ENCODE data around the gene SUZ12.
A peak's percentile ranks its signal among the peaks of the same experiment; 100 is the strongest.
"Not testable (repeated sequence)": the region's sequence is repeated elsewhere in the genome, so short reads cannot be mapped to it uniquely, and the experiment has no call there.

The SUZ12 gene

DNA sequence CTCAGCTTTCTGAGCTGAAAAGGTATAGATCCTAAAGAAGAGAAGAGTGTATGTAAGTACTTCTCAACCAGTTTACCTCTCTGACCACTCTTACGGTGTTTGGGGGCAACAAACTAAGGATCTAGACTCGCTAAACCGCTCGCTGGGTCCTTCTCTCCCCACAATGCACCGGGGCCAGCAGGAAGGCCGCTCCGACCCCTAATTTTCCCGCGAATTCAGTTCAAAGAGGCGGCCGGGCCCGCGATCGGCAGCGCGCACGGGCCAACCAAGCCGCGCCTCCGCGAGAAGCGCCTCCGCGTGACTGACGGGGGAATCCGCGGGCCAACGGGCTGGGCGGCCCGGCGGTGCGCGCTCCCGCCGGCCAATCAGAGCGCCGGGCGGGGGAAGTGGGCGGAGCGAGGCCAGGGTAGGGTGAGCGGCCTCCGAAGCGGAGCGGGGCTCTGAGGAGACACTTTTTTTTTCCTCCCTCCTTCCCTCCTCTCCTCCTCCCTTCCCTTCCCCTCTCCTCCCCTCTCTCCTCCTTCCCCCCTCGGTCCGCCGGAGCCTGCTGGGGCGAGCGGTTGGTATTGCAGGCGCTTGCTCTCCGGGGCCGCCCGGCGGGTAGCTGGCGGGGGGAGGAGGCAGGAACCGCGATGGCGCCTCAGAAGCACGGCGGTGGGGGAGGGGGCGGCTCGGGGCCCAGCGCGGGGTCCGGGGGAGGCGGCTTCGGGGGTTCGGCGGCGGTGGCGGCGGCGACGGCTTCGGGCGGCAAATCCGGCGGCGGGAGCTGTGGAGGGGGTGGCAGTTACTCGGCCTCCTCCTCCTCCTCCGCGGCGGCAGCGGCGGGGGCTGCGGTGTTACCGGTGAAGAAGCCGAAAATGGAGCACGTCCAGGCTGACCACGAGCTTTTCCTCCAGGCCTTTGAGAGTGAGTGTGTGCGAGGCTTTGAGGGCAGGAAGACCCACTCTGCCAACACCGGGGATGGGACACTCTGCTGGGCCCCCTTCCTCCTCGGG lies at the start of gene SUZ12:
TSS of gene SUZ12 (plus strand) at position 393 of the 995 bp plus-strand sequence. CDS start at position 633, 240 bp downstream.
- DNase-seq, result peak; percentile 89

DNA sequence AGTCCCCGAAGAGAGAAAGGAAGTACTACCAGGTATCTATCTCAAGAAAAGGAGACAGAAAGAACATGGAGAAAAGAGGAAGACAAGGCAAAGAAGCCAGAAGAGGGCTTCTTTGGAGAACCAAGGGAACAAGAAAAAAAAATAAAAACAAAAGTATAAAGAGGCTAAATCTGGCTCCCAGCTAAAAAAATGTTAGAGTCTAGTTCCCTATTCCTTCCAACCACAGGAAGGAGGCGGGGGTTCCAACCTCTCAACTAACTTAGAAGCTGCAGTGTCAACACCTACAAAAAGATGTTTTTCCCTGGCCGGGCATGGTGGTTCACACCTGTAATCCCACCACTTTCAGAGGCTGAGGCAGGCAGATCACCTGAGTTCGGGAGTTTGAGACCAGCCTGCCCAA lies 48.7 kb upstream of the SUZ12 start:
- DNase-seq, result peak; percentile 9

- peak; percentile 4 for DNase-seq
Observed at GRCh38 chr17:31900877-31901276, 35.9 kb upstream of the SUZ12 start.

DNA sequence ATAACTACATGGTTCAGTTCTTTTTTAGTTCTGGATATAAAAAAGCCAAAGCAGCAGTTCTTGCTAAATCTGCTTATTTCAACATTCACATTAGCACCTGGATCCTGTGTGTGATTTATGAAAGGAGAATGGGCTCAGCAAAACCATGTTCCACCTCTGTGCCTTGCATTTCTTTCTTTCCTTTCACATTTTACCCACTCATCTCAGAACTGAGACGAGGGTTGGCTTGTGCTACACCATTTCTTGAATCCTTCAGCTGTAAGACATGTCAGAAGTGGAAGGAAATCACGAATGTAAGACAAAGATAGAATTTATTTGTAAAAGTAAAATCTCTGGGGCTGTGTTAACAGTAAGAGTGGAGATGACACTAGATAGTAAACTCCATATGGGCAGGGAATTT lies 34.1 kb upstream of the SUZ12 start:
- no peak for DNase-seq

DNA sequence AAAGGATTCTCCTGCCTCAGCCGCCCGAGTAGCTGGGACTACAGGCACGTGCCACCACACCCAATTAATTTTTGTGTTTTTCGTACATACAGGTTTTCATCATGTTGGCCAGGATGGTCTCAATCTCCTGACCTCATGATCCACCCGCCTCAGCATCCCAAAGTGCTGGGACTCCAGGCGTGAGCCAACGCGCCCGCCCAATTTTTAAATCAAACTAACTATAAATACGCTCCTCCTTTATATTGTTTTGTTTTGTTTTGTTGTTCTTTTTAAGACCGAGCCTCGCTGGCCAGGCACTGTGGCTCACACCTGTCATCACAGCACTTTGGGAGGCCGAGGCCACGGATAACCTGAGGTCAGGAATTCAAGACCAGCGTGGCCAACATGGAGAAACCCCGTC lies 33.4 kb upstream of the SUZ12 start:
- DNase-seq, result no peak

DNA sequence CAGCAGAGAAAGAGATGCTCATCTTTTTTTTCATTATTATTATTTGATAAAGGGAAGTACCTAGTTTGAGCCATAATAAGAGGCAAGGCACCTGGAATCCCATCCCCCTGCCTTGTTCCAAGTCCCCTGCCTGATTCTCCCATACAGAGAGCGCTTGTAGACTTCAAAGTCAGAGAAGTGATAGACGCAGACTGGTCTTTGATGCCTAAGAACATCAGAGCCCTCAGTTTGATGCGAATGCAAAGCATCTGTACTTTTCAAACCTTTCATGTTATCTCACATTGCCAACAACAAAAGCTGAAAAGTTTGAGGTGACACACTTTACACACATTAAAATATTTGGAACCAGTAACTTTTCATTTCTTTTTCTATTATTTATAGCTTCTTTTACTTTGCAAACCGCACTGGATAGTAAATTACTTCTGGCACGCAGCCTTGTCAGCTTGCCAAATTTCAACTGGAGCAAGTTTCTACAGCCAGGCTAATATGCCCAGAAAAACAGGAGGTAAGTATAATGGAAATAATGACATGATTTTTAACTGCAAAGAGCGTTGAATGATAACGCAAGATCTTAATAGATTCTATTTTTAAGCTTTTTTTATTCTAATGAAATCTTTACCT lies 29.4 kb upstream of the SUZ12 start:
- DNase-seq, result peak; percentile 2

GRCh38 chr17:31908386-31908785 lies 28.4 kb upstream of the SUZ12 start:
- no peak for DNase-seq

GRCh38 chr17:31912705-31913104 lies 24.1 kb upstream of the SUZ12 start:
- not testable (repeated sequence) for DNase-seq

DNA sequence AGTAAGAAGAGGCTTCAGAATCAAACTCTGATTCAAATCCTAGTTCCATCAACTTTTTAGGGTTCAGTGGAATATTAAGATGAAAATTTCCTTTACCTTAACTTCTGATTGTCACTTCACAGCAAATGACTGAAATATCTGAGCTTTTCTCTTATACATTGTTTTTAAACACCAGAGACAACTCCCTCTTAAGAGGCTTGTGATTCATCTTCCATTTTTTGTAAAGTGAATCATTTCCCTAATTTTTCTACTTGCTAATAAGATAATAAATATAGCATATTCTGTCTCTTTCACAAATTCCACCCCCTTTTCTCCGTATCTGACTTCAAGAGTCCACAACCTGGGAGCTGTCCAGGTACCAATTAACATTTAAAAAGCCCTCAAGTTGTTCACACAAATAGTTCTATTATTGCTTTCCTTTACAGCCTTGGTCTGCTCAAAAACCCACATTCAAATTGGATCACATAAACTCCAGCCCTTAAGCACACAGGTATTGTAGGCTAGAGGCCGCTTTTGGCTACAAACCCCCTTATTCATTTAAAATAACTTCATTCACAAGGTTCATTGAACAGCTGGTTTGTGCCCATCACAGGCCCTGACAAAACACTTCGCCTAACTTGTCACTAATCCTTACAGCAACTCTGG lies 21.2 kb upstream of the SUZ12 start:
- no peak for DNase-seq

GRCh38 chr17:31916491-31917064 lies 20.2 kb upstream of the SUZ12 start:
- no peak for DNase-seq

GRCh38 chr17:31917065-31917529 lies 19.7 kb upstream of the SUZ12 start:
- DNase-seq, result no peak

GRCh38 chr17:31917721-31918120 lies 19.1 kb upstream of the SUZ12 start:
- not testable (repeated sequence) for DNase-seq

- DNase-seq, result no peak
Observed at GRCh38 chr17:31918701-31919128, 18.1 kb upstream of the SUZ12 start.

GRCh38 chr17:31919802-31920525 lies 16.8 kb upstream of the SUZ12 start:
- DNase-seq, result no peak

- no peak for DNase-seq
Observed at GRCh38 chr17:31926100-31926729, 10.6 kb upstream of the SUZ12 start.

- no peak for DNase-seq
Observed at GRCh38 chr17:31931756-31932155, 5.1 kb upstream of the SUZ12 start.

- DNase-seq, result no peak
Observed at GRCh38 chr17:31935512-31935911, 1.3 kb upstream of the SUZ12 start.

DNA sequence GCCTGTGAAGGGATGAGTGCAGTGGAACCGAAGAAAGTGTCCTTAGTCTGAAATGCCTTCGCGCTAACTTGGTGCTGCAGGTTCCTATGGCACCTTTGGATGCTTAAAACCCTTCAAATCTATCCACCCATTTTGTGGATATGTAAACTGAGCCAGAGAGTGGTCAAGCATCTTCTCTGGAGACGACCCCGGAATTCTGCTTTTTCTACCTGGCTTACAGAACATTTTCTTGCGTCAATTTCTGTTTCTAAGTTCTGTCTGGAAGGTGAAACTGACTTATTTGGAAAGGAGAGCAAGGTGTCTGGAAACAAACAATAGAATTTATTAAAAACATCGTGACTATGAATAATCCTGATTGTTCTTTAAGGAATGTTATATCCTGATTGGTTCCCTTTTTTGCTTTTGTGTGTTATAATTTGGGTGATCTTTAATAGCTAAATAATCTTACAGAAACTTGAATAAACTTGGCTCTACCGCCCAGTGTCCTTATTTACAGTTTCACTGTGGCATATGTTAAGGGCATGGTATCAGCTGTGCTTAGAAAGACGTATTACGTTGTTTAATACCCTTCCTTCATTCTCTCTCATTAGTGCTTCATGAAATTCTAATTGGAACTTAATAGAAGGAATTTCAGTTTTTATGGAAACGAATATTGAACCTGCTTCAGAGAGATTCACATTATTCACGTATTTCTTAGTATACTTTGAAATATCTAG lies 1.3 kb downstream of the SUZ12 start:
- DNase-seq, result peak; percentile 4

DNA sequence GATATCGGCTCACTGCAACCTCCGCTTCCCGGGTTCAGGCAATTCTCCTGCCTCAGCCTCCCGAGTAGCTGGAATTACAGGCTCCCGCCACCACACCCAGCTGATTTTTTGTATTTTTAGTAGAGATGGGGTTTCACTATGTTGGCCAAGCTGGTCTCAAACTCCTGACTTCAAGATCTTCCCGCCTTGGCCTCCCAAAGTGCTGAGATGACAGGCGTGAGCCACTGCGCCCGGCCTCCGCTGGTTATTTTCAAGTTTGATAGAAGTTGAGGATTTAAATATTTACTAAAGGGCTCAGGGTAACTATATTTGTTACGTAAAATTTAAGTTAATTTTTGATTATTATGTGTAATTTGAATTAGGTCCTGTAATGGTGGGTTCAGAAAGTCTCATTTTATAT lies 5.1 kb downstream of the SUZ12 start:
- not testable (repeated sequence) for DNase-seq

- DNase-seq, result not testable (repeated sequence)
Observed at GRCh38 chr17:31942396-31942795, 5.6 kb downstream of the SUZ12 start.

DNA sequence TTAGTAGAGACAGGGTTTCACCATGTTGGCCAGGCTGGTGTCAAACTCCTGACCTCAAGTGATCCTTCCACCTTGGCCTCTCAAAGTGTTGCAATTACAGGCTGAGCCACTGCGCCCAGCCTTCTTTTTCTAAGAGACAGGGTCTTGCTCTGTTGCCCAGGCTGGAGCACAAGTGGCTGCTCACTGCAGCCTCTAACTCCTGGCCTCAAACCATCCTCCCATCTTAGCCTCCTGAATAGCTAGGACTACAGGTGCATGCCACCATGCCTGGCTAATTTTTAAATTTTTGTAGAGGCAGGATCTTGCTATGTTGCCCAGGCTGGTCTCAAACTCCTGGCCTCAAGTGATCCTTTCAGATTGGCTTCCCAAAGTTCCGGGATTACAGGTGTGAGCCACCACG lies 15.1 kb downstream of the SUZ12 start:
- not testable (repeated sequence) for DNase-seq
